Endometrium (tissue), 2 donors: ENCODE results near the gene NCOA1.
"Not testable (repeated sequence)": the region's sequence is repeated elsewhere in the genome, so short reads cannot be mapped to it uniquely, and the experiment has no call there.

Experiments
- FAIRE-seq: peaks from 2 replicates; lab custom pipeline; 2012; peaks lifted over from hg19 to GRCh38; lab: Jason Lieb, UNC
- donor health status: control.
- donor health status: control.

Gene NCOA1

DNA sequence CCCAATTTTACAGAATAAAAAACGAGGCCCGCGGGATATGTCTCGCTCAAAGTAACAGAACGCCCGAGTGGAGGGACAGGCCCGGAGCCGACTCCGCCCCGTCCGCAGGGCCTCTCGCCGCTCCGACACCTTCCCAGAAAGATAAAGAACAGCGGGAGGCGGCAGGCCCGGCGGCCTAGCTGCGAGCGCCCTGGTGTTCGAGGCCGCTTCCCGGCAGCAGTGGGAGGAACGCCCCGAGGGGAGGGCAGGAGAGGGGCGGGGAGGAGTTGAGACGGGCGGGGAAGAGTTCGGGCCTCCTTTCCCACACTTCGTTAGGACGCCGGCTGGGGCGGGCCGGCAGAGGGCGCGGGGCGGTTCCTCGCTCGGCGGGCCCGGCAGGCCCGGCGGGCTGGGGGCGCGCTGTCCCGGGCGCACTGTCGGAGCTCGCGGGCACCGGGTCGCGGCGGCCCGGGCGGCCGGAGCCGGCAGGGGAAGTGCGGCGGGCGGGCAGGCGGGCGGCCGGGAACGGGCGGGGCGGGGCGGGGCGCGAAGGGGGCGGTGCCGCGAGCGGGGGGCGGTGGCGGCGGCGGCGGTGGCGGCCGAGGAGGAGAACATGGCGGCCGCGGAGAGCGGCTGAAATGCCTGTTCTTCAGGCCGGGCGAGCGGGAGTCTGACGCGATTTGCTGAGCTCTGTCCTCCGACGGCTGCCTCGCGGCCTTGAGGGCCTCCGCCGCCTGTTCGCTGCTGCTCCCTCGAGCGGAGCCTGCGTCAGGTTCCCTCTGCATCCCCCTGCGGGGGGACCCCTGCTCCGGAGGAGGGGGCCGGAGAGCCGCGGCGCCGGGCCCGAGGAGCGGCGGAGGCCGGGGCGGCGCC, at the start of gene NCOA1:
NCOA1 (plus strand) TSS at position 565 of the 852 bp plus-strand sequence. CDS start 167,424 bp downstream, outside the sequence.
- no peak for FAIRE-seq

DNA sequence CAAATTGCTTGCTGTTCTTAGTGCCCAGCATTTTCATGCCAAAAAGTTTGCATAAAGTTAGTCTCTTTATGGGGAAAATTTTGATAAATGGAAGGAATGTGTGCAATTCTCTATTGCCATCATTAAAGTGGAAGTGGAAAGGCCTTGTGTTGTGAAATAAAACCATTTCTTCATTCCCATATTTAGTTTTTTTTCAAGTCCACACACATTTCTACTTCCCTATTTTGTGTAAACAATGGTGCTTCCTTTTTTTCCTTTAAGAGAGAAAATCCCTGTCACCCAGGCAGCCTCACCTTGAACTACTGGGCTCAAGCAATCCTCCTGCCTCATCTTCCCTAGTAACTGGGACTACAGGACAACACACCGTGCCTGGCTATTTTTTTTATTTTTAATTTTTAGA, 42.3 kb upstream of the NCOA1 start:
- FAIRE-seq = no peak

GRCh38 chr2:24449344-24449743, 41.7 kb upstream of the NCOA1 start:
- FAIRE-seq = no peak

DNA sequence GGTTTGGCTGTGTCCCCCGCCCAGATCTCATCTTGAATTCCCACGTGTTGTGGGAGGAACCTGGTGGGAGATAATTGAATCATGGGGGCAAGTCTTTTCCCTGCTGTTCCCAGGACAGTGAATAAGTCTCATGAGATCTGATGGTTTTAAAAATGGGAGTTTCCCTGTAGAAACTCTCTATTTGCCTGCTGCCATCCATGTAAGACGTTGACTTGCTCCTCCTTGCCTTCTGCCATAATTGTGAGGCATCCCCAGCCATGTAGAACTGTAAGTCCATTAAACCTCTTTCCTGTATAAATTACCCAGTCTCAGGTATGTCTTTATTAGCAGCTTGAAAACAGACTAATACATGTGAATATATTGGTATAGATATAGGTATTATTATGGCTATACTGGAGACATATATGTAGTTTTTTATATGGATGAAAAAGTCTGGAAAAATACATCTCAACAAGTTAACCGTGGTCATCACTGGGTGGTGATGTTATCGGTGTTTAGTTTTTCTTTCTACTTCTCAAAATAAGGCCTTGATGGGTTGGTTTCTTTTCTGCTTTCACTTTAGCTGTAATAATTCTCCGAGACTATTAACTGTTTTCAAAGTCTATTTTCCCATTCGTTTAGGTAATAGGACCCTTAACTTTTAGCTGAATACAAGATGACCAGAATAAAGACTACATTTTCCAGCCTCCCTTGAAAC, 39.1 kb upstream of the NCOA1 start:
- no peak for FAIRE-seq

- no peak for FAIRE-seq
Observed at GRCh38 chr2:24452502-24452885, 38.6 kb upstream of the NCOA1 start.

- no peak for FAIRE-seq
Observed at GRCh38 chr2:24453379-24454073, 37.5 kb upstream of the NCOA1 start.

DNA sequence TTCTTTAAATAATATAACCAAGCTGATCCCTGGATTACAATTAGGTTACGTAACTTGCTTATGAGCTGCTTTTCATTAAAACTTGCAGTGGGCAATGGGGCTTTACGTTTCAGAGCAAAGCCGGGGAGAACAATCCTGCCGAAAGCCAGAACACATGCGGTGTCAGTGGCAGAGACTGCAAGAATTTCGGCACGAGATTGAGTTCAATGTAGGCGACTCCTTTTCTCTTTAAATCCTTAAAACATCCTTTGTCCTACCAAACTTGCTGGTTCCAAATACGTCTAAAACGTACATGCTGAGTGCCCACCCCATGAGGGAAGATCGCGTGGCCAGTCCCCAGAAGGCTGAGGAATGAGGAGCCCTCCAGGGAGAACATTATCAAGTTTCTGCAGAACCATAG, 36.8 kb upstream of the NCOA1 start:
- FAIRE-seq = no peak

DNA sequence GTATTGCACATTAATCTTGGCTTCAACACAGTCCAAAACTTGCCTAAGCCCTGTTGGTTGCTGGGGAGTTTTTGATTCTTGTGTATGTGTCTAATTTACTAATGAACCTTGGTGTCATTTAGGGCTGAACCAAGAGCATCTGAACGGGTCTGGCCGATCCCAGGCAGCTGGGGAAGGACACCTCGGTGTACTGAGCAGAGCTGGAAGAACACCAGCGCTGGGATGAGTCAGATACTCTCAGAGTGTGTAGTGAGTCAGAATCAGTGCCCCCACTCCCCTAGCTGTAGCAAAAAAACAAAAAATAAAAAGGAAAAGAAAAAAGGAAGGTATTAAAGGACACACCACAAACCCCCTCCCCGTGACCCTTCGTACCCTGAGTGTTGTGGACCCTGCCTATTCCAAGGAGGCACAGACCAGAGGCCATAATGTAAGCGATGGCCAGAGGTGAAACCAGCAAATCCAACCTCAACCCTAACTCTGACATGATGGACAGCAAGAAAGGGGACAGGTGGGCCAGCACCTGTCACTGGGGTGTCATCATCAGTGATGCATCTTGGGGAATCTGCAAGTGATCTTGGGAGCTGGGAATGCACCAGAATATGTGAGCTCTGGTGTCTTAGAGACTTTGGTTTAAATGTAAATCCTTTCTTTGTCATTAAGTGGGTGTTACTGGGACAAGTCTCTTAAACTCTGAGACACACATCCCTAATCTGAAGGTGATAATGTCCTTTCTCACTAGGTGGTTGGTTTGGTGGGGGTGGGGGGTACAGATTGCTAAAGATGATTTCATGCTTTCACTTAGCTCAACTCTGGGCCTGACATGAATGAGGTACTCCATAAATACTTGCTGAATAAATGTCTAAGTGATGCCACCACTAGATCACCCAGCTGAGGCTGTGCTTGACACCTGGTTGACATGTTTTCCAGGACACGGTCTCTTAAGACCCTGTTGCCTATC, 34.2 kb upstream of the NCOA1 start:
- FAIRE-seq = no peak

DNA sequence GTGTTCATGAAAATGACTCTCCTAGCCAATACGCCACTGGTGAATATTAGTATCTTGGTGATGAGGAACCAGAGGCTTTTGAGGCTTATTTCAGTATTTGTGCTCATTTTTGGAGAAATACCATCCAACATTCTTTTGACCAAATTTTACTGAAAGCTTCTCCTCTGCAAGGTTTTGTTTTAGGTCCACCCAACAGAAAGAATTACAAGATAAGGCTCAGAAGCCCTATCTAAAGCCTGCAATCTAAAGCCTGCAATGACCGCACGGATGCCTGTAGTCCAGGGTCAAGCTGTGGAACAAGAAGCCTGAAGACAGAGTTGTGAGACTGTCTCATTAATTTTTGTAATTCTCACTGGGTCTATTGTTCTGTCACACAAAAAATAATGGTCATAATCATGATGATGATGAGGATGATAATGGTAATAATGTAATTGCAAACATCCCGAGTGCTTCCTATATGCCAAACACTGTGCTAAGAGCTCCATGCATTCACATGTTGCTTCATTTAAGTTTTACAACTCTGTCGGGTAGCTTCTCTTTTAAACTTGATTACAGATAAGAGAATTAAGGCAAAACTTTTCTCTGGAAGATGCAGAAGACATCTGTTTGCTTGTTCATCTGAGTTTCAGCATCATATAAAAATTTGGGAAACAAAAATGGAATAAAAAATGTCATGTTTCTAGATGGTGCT, 33.2 kb upstream of the NCOA1 start:
- no peak for FAIRE-seq

DNA sequence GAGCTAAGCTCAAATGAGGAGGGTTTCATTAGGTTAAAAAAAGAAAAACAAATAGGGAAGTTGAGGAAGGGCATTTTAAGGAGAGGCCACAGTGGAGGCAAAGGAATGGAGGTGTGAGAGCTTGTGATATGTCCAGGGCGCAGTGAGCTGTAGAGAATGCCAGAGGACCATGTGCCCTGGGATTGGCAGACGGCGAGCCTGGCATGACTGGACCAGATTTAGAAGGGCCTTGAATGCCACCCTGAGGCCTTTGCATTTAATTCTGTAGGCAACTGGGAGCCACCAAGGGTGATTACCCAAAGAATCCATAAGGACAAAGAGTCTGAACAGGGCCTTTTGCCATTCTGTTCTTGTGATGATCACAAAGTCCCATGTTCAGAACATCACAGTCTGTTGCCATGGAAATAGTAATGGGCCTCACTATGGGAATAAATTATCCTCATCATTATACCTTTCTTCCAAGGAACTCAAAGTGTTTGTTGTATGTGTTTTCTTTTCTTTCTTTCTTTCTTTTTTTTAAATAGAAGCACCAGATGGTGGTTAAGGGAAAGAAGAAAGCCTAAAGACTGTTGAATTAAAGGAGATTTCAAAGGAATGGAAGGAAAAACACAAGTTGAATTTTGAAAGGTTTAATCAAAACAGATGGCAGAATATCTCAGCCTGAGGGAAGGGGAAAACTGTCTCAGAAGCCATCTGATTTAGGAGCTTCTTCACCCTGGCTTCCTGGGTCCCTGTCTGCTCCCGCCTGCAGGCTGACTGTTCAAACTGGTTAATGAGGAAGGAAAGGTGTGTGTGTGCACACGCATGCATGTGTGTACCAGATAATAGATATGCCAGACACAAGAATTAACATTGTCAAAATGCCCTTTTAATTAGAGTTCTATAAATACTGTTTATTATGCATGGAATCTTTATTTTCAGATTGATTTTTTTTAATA, 31.6 kb upstream of the NCOA1 start:
- FAIRE-seq = no peak

- no peak for FAIRE-seq
Observed at GRCh38 chr2:24461685-24462084, 29.4 kb upstream of the NCOA1 start.

DNA sequence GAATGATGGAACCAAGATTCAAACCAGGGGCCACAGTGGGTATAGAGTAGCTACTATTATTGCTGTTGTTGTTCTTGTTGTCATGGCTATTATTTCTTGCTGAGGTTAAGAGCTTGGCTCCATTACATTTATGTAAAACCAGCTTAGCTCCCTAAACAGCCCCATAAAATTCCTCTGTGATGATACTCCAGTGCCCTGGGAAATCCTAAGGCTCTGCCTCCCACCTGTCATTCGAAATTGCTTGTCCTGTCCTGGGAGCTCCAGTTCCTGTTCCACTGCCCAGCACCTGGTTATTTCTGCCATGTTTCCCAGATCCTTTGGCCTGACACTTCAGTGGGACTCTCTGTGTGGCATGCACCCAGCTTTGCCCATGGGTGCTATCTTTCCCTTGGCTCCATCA, 27.8 kb upstream of the NCOA1 start:
- FAIRE-seq = no peak

GRCh38 chr2:24466871-24467870, 23.9 kb upstream of the NCOA1 start:
- no peak for FAIRE-seq

DNA sequence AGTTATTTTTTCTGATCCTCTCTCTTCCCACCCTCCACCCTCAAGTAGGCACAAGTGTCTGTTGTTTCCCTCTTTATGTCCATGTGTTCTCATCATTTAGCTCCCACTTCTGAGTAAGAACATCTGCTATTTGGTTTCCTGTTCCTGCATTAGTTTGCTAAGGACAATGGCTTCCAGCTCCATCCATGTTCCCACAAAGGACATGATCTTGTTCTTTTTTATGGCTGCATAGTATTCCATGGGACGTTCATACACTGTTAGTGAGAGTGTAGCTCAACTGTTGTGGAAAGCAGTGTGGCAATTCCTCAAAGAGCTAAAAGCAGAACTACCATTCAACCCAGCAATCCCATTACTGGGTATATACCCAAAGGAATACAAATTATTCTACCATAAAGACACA, 22.6 kb upstream of the NCOA1 start:
- not testable (repeated sequence) for FAIRE-seq

- no peak for FAIRE-seq
Observed at GRCh38 chr2:24469148-24469650, 21.9 kb upstream of the NCOA1 start.

DNA sequence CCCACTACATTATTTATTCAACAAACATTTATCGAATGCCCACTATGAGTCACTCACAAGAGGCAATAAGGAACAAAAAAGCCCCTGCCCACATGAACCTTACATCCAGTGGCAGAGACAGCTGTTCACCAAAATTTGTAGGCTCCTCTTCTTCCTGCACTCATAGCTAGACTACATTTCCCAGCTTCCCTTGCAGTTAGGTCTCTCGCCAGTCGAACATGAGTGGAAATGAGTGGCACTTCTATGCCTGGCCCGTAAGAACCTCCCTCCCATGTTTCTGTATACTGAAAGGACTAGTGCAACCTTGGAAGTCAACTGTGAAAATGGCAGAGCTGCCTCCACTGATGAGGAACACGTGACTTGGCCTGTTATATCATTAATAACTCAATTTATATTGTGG, 19.4 kb upstream of the NCOA1 start:
- FAIRE-seq = no peak

DNA sequence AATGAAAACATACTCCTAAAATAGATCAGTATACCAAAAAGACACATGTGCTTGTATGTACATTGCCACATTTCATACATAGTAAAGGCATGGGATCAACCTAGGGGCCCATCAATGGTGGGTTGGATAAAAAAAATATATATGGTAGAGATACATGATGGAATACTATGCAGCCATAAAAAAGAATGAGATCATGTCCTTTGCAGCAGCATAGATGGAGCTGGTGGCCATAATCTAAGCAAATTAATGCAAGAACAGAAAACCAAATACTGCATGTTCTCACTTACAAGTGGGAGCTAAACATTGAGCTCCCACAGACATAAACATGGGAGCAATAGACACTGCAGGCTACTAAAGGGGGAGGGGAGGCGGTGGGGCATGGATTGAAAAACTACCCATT, 18.6 kb upstream of the NCOA1 start:
- FAIRE-seq = no peak

GRCh38 chr2:24473626-24474025, 17.4 kb upstream of the NCOA1 start:
- no peak for FAIRE-seq

DNA sequence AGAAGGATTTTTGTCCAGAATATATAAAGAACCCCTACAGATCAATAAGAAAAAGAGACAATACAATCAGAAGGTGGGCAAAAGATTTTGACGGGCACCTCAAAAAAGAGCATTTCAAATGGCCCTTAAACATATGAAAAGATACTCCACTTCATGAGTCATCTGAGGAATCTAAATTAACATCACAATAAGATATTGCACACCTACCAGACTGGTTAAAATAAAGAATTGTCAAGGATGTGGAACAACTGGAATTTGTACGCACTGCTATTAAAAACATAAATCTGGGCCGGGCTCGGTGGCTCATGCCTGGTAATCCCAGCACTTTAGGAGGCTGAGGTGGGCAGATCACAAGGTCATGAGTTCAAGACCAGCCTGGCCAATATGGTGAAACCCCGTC, 17.0 kb upstream of the NCOA1 start:
- FAIRE-seq = no peak
